HG03066 (cell line): ENCODE results near the gene MPDU1.
A peak's percentile ranks its signal among the peaks of the same experiment; 100 is the strongest.
"Not testable (repeated sequence)": the region's sequence is repeated elsewhere in the genome, so short reads cannot be mapped to it uniquely, and the experiment has no call there.

Experiments
- ATAC-seq: cut with Tn5 transposase; IDR thresholded peaks from one replicate; pipeline ENCODE4 v1.9.1; 2021; ENCODE audit warnings: low read depth; ENCODE audit not compliant: unreplicated experiment

The MPDU1 gene

DNA sequence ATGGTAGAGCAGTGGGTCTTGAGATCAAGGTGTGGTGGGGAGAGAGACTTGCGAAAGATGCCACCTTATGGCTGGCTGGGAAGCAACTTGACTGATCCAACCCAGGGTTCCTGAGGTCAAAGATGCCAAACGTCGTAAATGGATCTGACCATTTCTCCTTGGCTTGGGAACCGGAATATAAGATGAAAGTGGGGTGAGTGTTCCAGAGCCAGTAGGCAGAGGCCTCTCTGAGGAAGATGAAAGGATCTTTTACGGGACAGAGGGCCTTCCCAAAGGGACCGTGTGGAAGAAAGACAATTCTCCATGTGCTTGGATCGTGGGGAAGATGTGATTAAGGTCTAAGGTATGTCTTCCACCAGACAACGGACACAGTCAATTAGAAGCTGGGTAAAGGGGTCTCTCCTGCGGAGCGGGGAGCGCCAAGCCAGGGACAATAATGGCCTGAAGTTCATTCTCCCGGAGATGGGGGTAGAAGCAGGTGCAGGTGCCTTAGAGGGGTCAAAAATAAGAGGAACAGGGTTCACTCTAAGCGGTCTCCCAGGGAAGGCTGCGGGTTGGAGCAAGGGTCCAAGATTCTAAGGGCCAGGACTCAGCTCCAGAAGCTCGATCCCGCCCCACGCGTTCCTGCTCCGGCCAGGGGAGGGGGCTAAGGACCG is 30.2 kb downstream of the MPDU1 start:
- peak; percentile 2 for ATAC-seq

DNA sequence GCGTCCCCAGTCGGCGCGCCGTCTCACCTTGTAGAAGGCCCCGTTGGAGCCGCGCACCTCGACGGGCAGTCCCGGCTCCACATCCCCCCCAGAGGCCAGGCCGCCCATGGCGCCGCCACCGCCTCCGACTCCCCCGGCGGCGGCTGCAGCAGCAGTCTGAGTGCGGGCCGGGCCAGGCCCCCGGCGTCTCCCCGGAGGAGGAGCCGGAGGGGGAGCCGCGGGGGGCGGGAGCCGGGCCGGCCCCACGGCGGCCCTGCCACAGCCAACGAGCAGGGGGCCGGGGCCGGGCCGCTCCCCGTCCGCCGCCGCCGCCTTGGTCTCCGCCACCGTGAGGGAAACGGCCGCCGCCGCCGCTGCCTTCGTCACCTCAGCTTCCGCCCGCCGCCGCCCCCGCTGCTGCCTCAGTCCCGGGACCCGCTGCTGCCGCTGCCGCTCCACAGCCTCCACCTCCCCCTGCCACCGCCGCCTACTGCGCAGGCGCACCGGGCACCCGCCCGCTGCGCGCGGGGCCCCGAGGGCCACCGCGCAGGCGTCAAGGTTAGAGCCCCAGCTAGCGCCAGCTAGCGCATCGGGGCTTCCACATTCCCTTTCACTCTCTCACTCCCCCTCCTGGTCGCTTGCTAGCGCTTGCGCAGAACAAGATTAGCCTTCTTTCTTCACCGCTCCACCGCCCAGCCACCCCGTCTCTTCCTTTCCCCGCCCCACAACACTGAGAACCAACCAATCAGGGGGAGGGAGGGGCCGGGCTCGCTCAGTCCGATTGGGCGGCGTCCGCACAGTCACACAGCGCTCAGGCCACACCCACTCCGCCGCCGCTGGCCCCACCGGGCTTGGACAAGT is 31.0 kb downstream of the MPDU1 start, which contains the start of gene FXR2:
TSS of gene FXR2 (minus strand) at position 473 of the 840 bp plus-strand sequence. CDS start at position 108, 365 bp downstream.
- peak; percentile 82 for ATAC-seq

DNA sequence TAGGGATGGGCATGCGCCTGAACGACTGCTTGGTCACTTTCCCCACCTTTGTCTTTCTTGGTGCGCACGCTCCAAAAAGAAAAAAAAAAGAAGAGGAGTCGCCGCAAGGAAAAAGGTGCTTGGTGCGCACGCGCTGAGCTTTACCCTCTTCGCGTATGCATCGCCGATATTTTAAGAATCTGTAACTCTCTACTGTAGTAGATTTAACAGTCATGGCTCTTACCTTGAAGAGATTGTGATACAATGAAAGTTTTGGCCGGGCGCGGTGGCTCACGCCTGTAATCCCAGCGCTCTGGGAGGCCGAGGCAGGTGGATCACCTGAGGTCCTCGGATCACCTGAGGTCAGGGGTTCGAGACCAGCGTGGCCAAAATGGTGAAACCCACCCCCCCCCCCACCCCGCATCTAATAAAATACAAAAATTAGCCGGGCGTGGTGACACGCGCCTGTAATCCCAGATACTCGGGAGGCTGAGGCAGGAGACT is 31.7 kb downstream of the MPDU1 start:
- ATAC-seq = no peak

DNA sequence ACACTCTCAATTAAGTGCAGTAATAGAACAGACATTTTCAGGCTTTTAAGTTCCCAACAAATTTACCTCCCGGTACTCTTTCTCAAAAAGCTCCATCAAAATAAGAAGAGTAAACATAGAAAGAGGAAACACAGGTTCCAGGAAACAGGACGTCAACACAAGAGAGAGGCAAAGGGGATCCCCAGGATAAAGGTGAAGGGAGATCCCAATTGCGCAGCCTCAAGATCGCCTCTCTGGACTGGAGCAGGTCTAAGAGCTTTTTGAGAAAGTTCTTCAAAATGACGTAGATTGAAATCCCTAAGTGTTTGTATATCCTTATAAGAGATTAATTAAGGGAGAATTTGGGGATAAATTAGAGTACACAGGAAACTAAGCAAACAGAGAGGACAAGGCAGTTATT is 35.0 kb downstream of the MPDU1 start:
- ATAC-seq = no peak

DNA sequence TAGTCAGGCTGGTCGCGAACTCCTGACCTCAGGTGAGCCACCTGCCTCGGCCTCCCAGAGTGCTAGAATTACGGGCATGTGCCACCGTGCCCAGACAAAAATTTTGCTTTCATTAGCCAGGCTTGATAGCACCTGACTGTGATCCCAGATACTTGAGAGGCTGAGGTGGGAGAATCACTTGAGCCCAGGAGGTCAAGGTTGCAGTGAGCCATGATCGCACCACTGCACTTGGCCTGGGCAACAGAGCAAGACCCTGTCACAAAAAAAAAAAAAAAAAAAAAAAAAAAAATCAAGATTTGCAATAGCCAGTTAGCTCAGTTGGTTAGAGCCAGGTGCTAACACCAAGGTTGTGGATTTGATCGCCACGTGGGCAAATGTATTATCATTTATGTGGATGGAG is 37.2 kb downstream of the MPDU1 start:
- no peak for ATAC-seq

DNA sequence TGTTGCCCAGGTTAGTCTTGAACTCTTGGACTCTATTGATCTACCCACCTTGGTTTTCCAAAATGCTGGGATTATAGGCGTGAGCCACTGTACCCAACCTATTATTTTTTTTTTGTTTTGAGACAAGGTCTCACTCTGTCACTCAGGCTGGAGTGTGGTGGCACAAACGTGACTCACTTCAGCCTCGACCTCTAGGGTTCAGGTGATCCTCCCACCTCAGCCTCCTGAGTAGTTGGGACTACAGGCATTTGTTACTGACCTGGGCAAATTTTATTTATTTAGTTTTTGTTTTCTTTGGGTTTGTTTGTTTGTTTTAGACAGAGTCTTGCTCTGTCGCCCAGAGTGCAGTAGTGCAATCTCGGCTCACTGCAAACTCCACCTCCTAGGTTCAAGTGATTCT is 40.0 kb downstream of the MPDU1 start:
- ATAC-seq = no peak

DNA sequence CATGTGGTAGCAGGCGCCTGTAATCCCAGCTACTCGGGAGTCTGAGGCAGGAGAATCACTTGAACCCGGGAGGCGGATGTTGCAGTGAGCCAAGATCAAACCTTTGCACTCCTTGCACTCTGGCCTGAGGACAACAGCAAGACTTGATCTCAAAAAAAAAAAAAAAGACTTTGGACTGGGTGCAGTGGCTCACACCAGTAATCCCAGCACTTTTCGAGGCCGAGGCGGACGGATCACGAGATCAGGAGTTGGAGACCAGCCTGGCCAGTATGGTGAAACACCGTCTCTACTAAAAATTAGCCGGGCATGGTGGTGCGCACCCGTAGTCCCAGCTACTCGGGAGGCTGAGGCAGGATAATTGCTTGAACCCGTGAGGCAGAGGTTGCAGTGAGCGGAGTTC is 42.1 kb downstream of the MPDU1 start:
- ATAC-seq = not testable (repeated sequence)

- no peak for ATAC-seq
Observed at GRCh38 chr17:7626307-7626706, 42.7 kb downstream of the MPDU1 start.

GRCh38 chr17:7626956-7627249 is 43.3 kb downstream of the MPDU1 start:
- ATAC-seq = no peak

GRCh38 chr17:7627250-7628121 is 43.8 kb downstream of the MPDU1 start, which contains the start of gene SAT2:
TSS of gene SAT2 (minus strand) at chr17:7627821. CDS start at chr17:7627635, 186 bp downstream.
- peak; percentile 84 for ATAC-seq

- ATAC-seq = no peak
Observed at GRCh38 chr17:7629939-7630571, 46.4 kb downstream of the MPDU1 start, which contains the start of gene SHBG. TSS of gene SHBG (plus strand) at chr17:7630135. CDS start at chr17:7630173, 38 bp downstream.

DNA sequence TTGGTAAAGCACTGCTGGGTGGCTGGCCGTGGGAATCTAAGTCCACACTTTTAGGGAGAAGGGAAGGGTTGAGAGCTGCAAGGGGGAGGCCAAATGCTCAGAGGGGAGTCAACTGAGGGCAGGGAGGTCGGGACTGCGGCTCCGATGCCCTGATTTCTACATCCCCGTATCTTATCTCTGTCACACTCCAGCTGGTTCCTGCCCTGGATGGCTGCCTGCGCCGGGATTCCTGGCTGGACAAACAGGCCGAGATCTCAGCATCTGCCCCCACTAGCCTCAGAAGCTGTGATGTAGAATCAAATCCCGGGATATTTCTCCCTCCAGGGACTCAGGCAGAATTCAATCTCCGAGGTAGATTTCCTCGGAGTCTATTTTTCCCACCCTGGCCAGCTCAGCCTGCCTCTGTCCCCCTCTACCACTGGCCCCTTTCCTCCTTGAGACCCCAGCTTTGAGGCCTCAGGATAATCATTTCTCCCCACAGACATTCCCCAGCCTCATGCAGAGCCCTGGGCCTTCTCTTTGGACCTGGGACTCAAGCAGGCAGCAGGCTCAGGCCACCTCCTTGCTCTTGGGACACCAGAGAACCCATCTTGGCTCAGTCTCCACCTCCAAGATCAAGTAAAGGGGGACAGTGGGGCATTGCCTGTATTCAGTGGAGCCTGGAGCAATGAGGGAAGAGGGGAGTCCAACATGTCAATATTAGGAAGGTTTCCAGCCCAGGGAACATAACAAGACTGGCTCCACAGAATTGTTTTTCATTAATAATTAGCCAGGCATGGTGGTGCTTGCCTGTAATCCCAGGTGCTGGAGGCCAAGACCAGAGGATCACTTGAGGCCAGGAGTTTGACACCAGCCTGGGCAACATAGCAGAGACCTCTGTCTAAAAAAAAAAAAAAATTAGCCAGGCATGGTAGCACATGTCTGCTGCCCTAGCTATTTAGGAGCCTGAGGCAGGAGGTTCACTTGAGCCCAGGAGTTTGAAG is 48.0 kb downstream of the MPDU1 start:
- no peak for ATAC-seq

DNA sequence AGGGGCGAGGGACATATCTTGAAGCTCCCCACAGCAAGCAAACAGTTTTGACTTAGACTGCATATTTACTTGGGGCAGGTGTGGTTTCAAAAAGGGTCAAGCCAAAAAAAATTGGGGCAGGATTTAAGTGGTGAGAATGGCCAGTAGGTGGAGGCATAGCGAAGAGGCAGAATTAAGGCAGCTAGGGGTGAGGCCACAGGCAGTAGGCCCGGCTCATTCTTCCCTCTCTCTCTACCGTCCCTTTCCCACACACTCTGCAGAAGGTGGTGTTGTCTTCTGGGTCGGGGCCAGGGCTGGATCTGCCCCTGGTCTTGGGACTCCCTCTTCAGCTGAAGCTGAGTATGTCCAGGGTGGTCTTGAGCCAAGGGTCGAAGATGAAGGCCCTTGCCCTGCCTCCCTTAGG is 48.8 kb downstream of the MPDU1 start:
- no peak for ATAC-seq

GRCh38 chr17:7633093-7633492 is 49.4 kb downstream of the MPDU1 start:
- no peak for ATAC-seq

DNA sequence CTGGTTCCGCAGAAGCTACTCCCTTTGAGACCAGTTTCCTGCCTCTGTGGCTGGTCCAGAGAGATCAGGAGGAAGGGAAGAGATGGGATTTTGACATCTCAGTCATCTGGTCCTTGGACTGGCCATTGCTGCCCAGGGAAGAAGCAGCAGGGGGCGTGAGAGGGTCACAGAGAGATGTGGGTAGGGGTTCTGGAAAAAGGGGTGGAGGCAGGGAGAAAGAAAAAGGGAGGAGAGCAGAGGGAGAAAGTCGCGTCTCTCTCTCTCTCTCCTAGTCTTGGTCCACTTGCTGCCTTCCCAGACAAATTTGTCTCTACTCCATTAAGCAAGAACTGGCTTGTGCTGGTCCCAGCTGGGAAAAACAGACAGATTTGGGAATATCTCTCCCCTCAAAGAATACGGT is 50.7 kb downstream of the MPDU1 start:
- no peak for ATAC-seq

DNA sequence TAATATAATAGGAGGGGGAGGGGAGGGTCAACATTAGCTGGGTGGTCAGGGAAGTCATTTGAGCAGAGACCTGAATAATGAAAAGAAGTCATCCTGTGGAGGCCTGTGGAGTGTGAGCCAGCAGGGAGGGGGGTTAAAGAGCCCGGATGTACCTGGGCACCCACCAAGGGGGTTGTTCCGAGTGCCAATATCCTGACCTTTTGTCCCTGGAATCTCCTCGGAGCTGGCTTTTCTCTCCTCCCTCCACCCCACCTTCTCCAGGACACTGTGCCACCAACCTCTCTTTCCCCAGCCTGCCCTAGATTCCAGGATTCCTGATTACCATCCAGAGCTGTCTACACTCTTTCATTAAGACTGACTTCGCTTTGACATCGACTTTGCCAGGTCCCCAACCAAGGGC is 52.5 kb downstream of the MPDU1 start:
- ATAC-seq = no peak
